Breast epithelium (tissue), 3 donors: ENCODE results near the gene BICD1.

Experiments used
- CTCF ChIP-seq, 3 donors: fragments of 450-650 bp; IDR thresholded peaks; one replicate each; pipeline ENCODE4 v1.5.1; 2016 to 2017; ENCODE audit warnings: antibody characterized with exemption in 3 of 3, mild to moderate bottlenecking in 3 of 3, moderate library complexity in 3 of 3
- POLR2A ChIP-seq: fragments of 450-650 bp; IDR thresholded peaks from one replicate; pipeline ENCODE4 v1.6.1; 2016; ENCODE audit warnings: antibody characterized with exemption, mild to moderate bottlenecking, moderate library complexity

GRCh38 chr12:32146074-32146873 is 39.6 kb downstream of the BICD1 start:
- TF ChIP-seq CTCF (IDR thresholded peaks at IDR 0.05) (no peak), POLR2A (no peak)
